HepG2 (cell line): ENCODE data around the gene NELL1. TPM values are rescaled to one million over a fixed set of nuclear protein-coding genes. Genes with fewer than 3 reads are reported as not detected.

Source experiments
- ATAC-seq: fragments of 200-7000 bp; cut with Tn5 transposase; 3 replicates; pipeline ENCODE4 v1.9.1; 2020; ENCODE audit warnings: mild to moderate bottlenecking, moderate library complexity
- BruUV-seq: library from RNA; stranded (reverse); fragments of 400-500 nt; replicated peaks from 2 replicates; lab custom pipeline; 2021; lab: Mats Ljungman, UMichigan
- CTCF ChIA-PET: fragments of 300-600 bp; formaldehyde crosslinking; extraction: SDS; loops from one replicate; lab custom pipeline; 2021; ENCODE audit warnings: low total read pairs, inconsistent platforms, low intra/inter-chr PET ratio; lab: Yijun Ruan, JAX
- POLR2A ChIA-PET: fragments of 350-600 bp; sonication (Branson Sonifier 250); formaldehyde crosslinking; loops from one replicate; lab custom pipeline; 2020; ENCODE audit warnings: antibody characterized with exemption, inconsistent platforms; lab: Yijun Ruan, JAX
- DNase-seq: peaks from one replicate; pipeline ENCODE4 v3.0.0-alpha.2; 2015; ENCODE audit warnings: low spot score
- FAIRE-seq: peaks from 3 replicates; lab custom pipeline; 2011; peaks lifted over from hg19 to GRCh38; lab: Jason Lieb, UNC
- H2AFZ ChIP-seq: one replicate; pipeline ENCODE4 v1.6.1; 2011; ENCODE audit warnings: low read length, inconsistent platforms
- H3K27ac ChIP-seq: fragments of 300-600 bp; 3 replicates; pipeline ENCODE4 v1.8.0; 2011; ENCODE audit warnings: mixed run types, mild to moderate bottlenecking, mixed read lengths, low read length, inconsistent platforms; ENCODE audit not compliant: insufficient read depth; ENCODE audit errors: extremely low read length
- H3K27me3 ChIP-seq, 2 experiments: fragments of 200-600 bp in 1 of 2; 2 replicates in 1 of 2; 3 replicates in 1 of 2; pipeline versions ENCODE4 v1.6.0 to v1.8.0; 2011; ENCODE audit warnings: low read length in 2 of 2, mild to moderate bottlenecking in 2 of 2, moderate library complexity in 2 of 2, inconsistent platforms in 1 of 2; ENCODE audit not compliant: insufficient read depth in 2 of 2, control insufficient read depth in 1 of 2
- H3K36me3 ChIP-seq, 2 experiments: fragments of 200-600 bp in 1 of 2; replicated peaks in 1 of 2; 2 replicates in 1 of 2; 3 replicates in 1 of 2; pipeline versions ENCODE4 v1.5.1 to v1.8.0; 2011; ENCODE audit warnings: low read length in 2 of 2, inconsistent platforms in 1 of 2; ENCODE audit not compliant: insufficient read depth in 2 of 2, control insufficient read depth in 1 of 2
- H3K4me1 ChIP-seq: 2 replicates; pipeline ENCODE4 v1.5.1; 2012; ENCODE audit warnings: low read length, inconsistent platforms; ENCODE audit not compliant: insufficient read depth
- H3K4me2 ChIP-seq: 2 replicates; pipeline ENCODE4 v1.6.0; 2011; ENCODE audit warnings: low read depth, low read length, inconsistent platforms
- H3K4me3 ChIP-seq, 3 experiments: fragments of 200-600 bp in 1 of 3; sonication (generic), shearing (Covaris generic) in 1 of 3; replicated peaks in 1 of 3; 2 replicates each; pipeline ENCODE4 v1.5.1; 2011 to 2016; ENCODE audit warnings: low read length in 3 of 3, inconsistent platforms in 2 of 3, low read depth in 2 of 3, mild to moderate bottlenecking in 2 of 3, control low read depth in 1 of 3, mixed read lengths in 1 of 3; ENCODE audit not compliant: insufficient read depth in 1 of 3
- H3K79me2 ChIP-seq: one replicate; pipeline ENCODE4 v1.6.1; 2011; ENCODE audit warnings: low read length, inconsistent platforms; ENCODE audit not compliant: insufficient read depth
- H3K9ac ChIP-seq: 2 replicates; pipeline ENCODE4 v1.6.0; 2011; ENCODE audit warnings: mild to moderate bottlenecking, low read depth, low read length, inconsistent platforms; ENCODE audit not compliant: insufficient read depth
- H3K9me3 ChIP-seq: 2 replicates; pipeline ENCODE4 v1.5.1; 2012; ENCODE audit warnings: mild to moderate bottlenecking, low read length
- H4K20me1 ChIP-seq: 2 replicates; pipeline ENCODE4 v1.6.0; 2011; ENCODE audit warnings: inconsistent platforms, mild to moderate bottlenecking, low read length, moderate library complexity; ENCODE audit not compliant: insufficient read depth
- ATF7-NPFF ChIP-seq: sonication (generic); formaldehyde crosslinking; IDR thresholded peaks from 2 replicates; pipeline ENCODE4 v1.8.1; 2023; ENCODE audit warnings: mild to moderate bottlenecking, low read depth, missing genetic modification reagents, moderate library complexity
- ATRX ChIP-seq: sonication (generic); formaldehyde crosslinking; IDR thresholded peaks from 2 replicates; pipeline ENCODE4 v1.4.0; 2020; ENCODE audit warnings: missing genetic modification reagents, borderline replicate concordance
- EED ChIP-seq: sonication (generic); formaldehyde crosslinking; IDR thresholded peaks from 2 replicates; pipeline ENCODE4 v1.5.0; 2020; ENCODE audit warnings: mild to moderate bottlenecking, missing genetic modification reagents
- ETV5 ChIP-seq: IDR thresholded peaks from 2 replicates; pipeline ENCODE4 v1.6.1; 2018; ENCODE audit warnings: missing biosample characterization, missing genetic modification reagents, inconsistent platforms, borderline replicate concordance
- GABPB1 ChIP-seq: IDR thresholded peaks from 2 replicates; pipeline ENCODE4 v1.6.1; 2016; ENCODE audit warnings: mild to moderate bottlenecking, missing genetic modification reagents, moderate library complexity, missing compliant biosample characterization
- GMEB2 ChIP-seq: IDR thresholded peaks from 2 replicates; pipeline ENCODE4 v1.6.1; 2016; ENCODE audit warnings: missing biosample characterization, missing genetic modification reagents, low read depth
- KLF15 ChIP-seq: sonication (generic); formaldehyde crosslinking; IDR thresholded peaks from 2 replicates; pipeline ENCODE4 v1.8.1; 2023; ENCODE audit warnings: borderline replicate concordance, mild to moderate bottlenecking, inconsistent platforms, missing genetic modification reagents, mixed read lengths
- MYPOP ChIP-seq: sonication (generic); formaldehyde crosslinking; IDR thresholded peaks from 2 replicates; pipeline ENCODE4 v1.8.1; 2023; ENCODE audit warnings: mild to moderate bottlenecking, moderate library complexity, missing genetic modification reagents
- PBX2 ChIP-seq: IDR thresholded peaks from 2 replicates; pipeline ENCODE4 v1.6.1; 2016; ENCODE audit warnings: control low read depth
- SIX4 ChIP-seq: sonication (generic); formaldehyde crosslinking; IDR thresholded peaks from 2 replicates; pipeline ENCODE4 v1.4.0; 2020; ENCODE audit warnings: missing genetic modification reagents
- SMC3 ChIP-seq: IDR thresholded peaks from 2 replicates; pipeline ENCODE4 v1.6.1; 2011; ENCODE audit warnings: low read length, improper control_type of control experiment
- TRAFD1 ChIP-seq: sonication (generic); formaldehyde crosslinking; IDR thresholded peaks from 2 replicates; pipeline ENCODE4 v1.5.1; 2020; ENCODE audit warnings: missing genetic modification reagents, mild to moderate bottlenecking, borderline replicate concordance
- ZNF543 ChIP-seq: sonication (generic); formaldehyde crosslinking; IDR thresholded peaks from 2 replicates; pipeline ENCODE4 v1.4.0; 2020; ENCODE audit warnings: mild to moderate bottlenecking, missing genetic modification reagents
- ZNF780A ChIP-seq: sonication (generic); formaldehyde crosslinking; IDR thresholded peaks from 2 replicates; pipeline ENCODE4 v1.8.0; 2022; ENCODE audit warnings: mild to moderate bottlenecking, missing genetic modification reagents, moderate library complexity
- ZNF891 ChIP-seq: sonication (generic); formaldehyde crosslinking; IDR thresholded peaks from 2 replicates; pipeline ENCODE4 v1.5.0; 2020; ENCODE audit warnings: mild to moderate bottlenecking, missing genetic modification reagents
- WGBS: methylation state at CpG from one replicate; pipeline ENCODE4 v1.1.6; 2017; ENCODE audit warnings: low lambda C conversion rate; 5-methylcytosine and 5-hydroxymethylcytosine counted together
- in situ Hi-C: cut with HindIII; loops from 2 replicates; pipeline ENCODE4 v1.10.0; 2017; ENCODE audit warnings: low pct_unique_long_range_greater_than_20kb; ENCODE audit not compliant: extremely low pct_ligation_motif_present
- intact Hi-C: fragments of 100-400 bp; cut with micrococcal nuclease; formaldehyde crosslinking; loops from one replicate; pipeline ENCODE4 v1.10.0; 2022; ENCODE audit not compliant: unreplicated experiment
- polyA plus RNA-seq, 8 experiments: library from polyadenylated mRNA; depleted of rRNA in 3 of 8; stranded (reverse) in 7 of 8; unstranded in 1 of 8; fragments of >200 nt; fragmentation: Illumina TruSeq in 4 of 8; extraction: Trizol in 4 of 8; gene quantifications; 2 replicates each; pipeline versions ENCODE4 v1.2.1 to v1.2.3, GENCODE V29; 2011 to 2016; ENCODE audit warnings: low read depth in 4 of 8, missing spikeins in 1 of 8, mixed read lengths in 1 of 8; ENCODE audit not compliant: insufficient read depth in 1 of 8
- total RNA-seq, 5 experiments: library from RNA; depleted of rRNA; stranded (reverse); fragments of >200 nt; fragmentation: Illumina TruSeq; extraction: Trizol; gene quantifications; 2 replicates each; pipeline ENCODE4 v1.2.3, GENCODE V29; 2016; ENCODE audit warnings: low read depth in 1 of 5
- TF ChIP-seq, protein P1 (sequence below), 2 experiments: sonication (generic) in 1 of 2; formaldehyde crosslinking in 1 of 2; IDR thresholded peaks; 2 replicates each; pipeline versions ENCODE4 v1.5.1 to v1.6.1; 2011 to 2020; ENCODE audit warnings: borderline replicate concordance in 1 of 2, low read depth in 1 of 2, low read length in 1 of 2, mild to moderate bottlenecking in 1 of 2, missing genetic modification reagents in 1 of 2, moderate library complexity in 1 of 2

Gene NELL1
- total and polyA plus RNA-seq, 2 of the 13 experiments (the other 11 are each of a cell fraction or from before 2014, with no cell fraction given) = not detected

- TF ChIP-seq, protein P1, sequence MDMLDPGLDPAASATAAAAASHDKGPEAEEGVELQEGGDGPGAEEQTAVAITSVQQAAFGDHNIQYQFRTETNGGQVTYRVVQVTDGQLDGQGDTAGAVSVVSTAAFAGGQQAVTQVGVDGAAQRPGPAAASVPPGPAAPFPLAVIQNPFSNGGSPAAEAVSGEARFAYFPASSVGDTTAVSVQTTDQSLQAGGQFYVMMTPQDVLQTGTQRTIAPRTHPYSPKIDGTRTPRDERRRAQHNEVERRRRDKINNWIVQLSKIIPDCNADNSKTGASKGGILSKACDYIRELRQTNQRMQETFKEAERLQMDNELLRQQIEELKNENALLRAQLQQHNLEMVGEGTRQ (IDR thresholded peaks at IDR 0.05; ENCODE audit: low read depth, low read length) = no peak
- TF ChIP-seq, protein P1 (CRISPR knock-in tag; IDR thresholded peaks at IDR 0.05; ENCODE audit: borderline replicate concordance) = no peak
- TF ChIP-seq ZNF891 (CRISPR knock-in tag) = no peak
Measured at GRCh38 chr11:21552911-21553310, 883.5 kb downstream of the NELL1 start (continued).

- in situ Hi-C loops = no loop called here
- POLR2A ChIA-PET = no interaction called here
- H3K27me3 ChIP-seq = no peaks in the 10 kb centered on the region
- DNase-seq = no peak
- 0% methylated on average over 1 of the region's 1 CpG for WGBS
- FAIRE-seq = no peak
- H2AFZ ChIP-seq = no peak overlapping the region
- no peak overlapping the region for H3K4me3 ChIP-seq
- no TSS peak for BruUV-seq
- H3K27ac ChIP-seq = no peak overlapping the region
- no peaks in the 10 kb centered on the region for H3K36me3 ChIP-seq
- CTCF ChIA-PET = no interaction called here
- no peaks in the 10 kb centered on the region for H3K9me3 ChIP-seq
- H3K9ac ChIP-seq = no peak overlapping the region
- H3K4me1 ChIP-seq = no peaks in the 10 kb centered on the region
- no peak overlapping the region for H3K4me2 ChIP-seq
- no peaks in the 10 kb centered on the region for H4K20me1 ChIP-seq
- no peak for ATAC-seq
- H3K79me2 ChIP-seq = no peaks in the 10 kb centered on the region
- intact Hi-C loops = no loop called here
- no peak for TF ChIP-seq EED
- TF ChIP-seq SIX4 (CRISPR knock-in tag) = no peak
- TF ChIP-seq ATRX (CRISPR knock-in tag) = no peak
- no peak for TF ChIP-seq TRAFD1 (CRISPR knock-in tag)
- no peak for TF ChIP-seq ATF7-NPFF (CRISPR knock-in tag)
- TF ChIP-seq KLF15 = no peak
- TF ChIP-seq PBX2 (CRISPR knock-in tag) = no peak
- no peak for TF ChIP-seq ETV5 (CRISPR knock-in tag)
- no peak for TF ChIP-seq GABPB1
- TF ChIP-seq GMEB2 = no peak
- TF ChIP-seq ZNF780A (CRISPR knock-in tag) = no peak
- no peak for TF ChIP-seq MYPOP (CRISPR knock-in tag)
- no peak for TF ChIP-seq ZNF543 (CRISPR knock-in tag)
- no peak for TF ChIP-seq SMC3
Measured at GRCh38 chr11:21553795-21554194, 884.4 kb downstream of the NELL1 start.
